SU-DHL-6 (cell line): Measurements from ENCODE around the gene CMSS1.

Source experiments
- H2AFZ ChIP-seq: fragments of 200-600 bp; sonication (generic); 2 replicates; pipeline ENCODE4 v1.6.1; 2014; ENCODE audit warnings: low read depth, mild to moderate bottlenecking, moderate library complexity, mixed read lengths, antibody characterized with exemption, low read length; ENCODE audit not compliant: severe bottlenecking
- H3F3A ChIP-seq: fragments of 200-600 bp; shearing (Covaris generic); 2 replicates; pipeline ENCODE4 v1.6.0; 2016; ENCODE audit warnings: antibody characterized with exemption, mild to moderate bottlenecking; ENCODE audit not compliant: insufficient read depth
- H3K27ac ChIP-seq: fragments of 200-600 bp; sonication (generic); 2 replicates; pipeline ENCODE4 v1.5.1; 2016; ENCODE audit warnings: low read depth, mild to moderate bottlenecking, low read length, moderate library complexity, mixed read lengths
- H3K27me3 ChIP-seq: fragments of 200-600 bp; sonication (generic), shearing (Covaris generic); 2 replicates; pipeline ENCODE4 v1.6.0; 2014; ENCODE audit warnings: mild to moderate bottlenecking, low read length
- H3K36me3 ChIP-seq: fragments of 200-600 bp; sonication (generic); 2 replicates; pipeline ENCODE4 v1.6.1; 2014; ENCODE audit warnings: mild to moderate bottlenecking, low read length, mixed read lengths
- H3K4me2 ChIP-seq: fragments of 300-600, 200-600 bp; shearing (Covaris generic), sonication (generic); 2 replicates; pipeline ENCODE4 v1.6.0; 2014; ENCODE audit warnings: low read length, low read depth, mild to moderate bottlenecking; ENCODE audit not compliant: poor library complexity, severe bottlenecking
- H3K4me3 ChIP-seq: fragments of 200-600 bp; sonication (generic); 2 replicates; pipeline ENCODE4 v1.5.1; 2014; ENCODE audit warnings: antibody characterized with exemption, low read length, mild to moderate bottlenecking, mixed read lengths; ENCODE audit not compliant: insufficient read depth, poor library complexity, severe bottlenecking
- H3K79me2 ChIP-seq: fragments of 200-600 bp; sonication (generic); 2 replicates; pipeline ENCODE4 v1.6.1; 2014; ENCODE audit warnings: mild to moderate bottlenecking, low read length, moderate library complexity; ENCODE audit not compliant: insufficient read depth
- H3K9ac ChIP-seq: fragments of 200-600 bp; sonication (generic); 2 replicates; pipeline ENCODE4 v1.7.0; 2014; ENCODE audit warnings: mild to moderate bottlenecking, low read length
- H3K9me2 ChIP-seq: fragments of 200-600 bp; sonication (generic); replicated peaks from 2 replicates; pipeline ENCODE4 v1.6.1; 2014; ENCODE audit warnings: low read length; ENCODE audit not compliant: insufficient read depth
- H3K9me3 ChIP-seq: fragments of 200-600 bp; sonication (generic); 2 replicates; pipeline ENCODE4 v1.6.1; 2014; ENCODE audit warnings: low read length, mixed read lengths; ENCODE audit not compliant: insufficient read depth
- H4K20me1 ChIP-seq: fragments of 200-600 bp; sonication (generic); 2 replicates; pipeline ENCODE4 v1.6.1; 2014; ENCODE audit warnings: low read depth, mild to moderate bottlenecking, antibody characterized with exemption, low read length, moderate library complexity, mixed read lengths
- EZH2phosphoT487 ChIP-seq: fragments of 200-600 bp; sonication (generic), shearing (Covaris generic); conservative IDR thresholded peaks from 2 replicates; pipeline ENCODE4 v1.6.1; 2018; ENCODE audit warnings: mild to moderate bottlenecking, antibody characterized with exemption, low read length, moderate library complexity, mixed read lengths
- TF ChIP-seq, protein P1 (sequence below): fragments of 200-600 bp; sonication (generic); IDR thresholded peaks from one replicate; pipeline ENCODE4 v1.5.1; 2017; ENCODE audit warnings: antibody characterized with exemption, mild to moderate bottlenecking, low read length, moderate library complexity; ENCODE audit not compliant: insufficient read depth, poor library complexity, severe bottlenecking

CMSS1 gene

GRCh38 chr3:99817437-99818240, at the start of gene CMSS1:
Gene CMSS1 (plus strand): TSS chr3:99817862.
- Histone ChIP-seq H3K36me3 (no peaks in the 10 kb centered on the region), H3K27ac (peak within 1 kb of the TSS; percentile 53), H3K9ac (peak within 1 kb of the TSS; percentile 60), H3K79me2 (peaks cover 33% of the 10 kb centered on the region; the same call in 1 of the 2 replicates), H3K4me3 (peak within 1 kb of the TSS; percentile 64), H3K9me3 (no peaks in the 10 kb centered on the region), H3K4me2 (peak within 1 kb of the TSS; percentile 59), H3F3A (no peaks in the 10 kb centered on the region), H3K9me2 (no peaks in the 10 kb centered on the region), H3K27me3 (no peaks in the 10 kb centered on the region), H4K20me1 (no peaks in the 10 kb centered on the region), H2AFZ (peak within 1 kb of the TSS; percentile 72)
- TF ChIP-seq, protein P1, sequence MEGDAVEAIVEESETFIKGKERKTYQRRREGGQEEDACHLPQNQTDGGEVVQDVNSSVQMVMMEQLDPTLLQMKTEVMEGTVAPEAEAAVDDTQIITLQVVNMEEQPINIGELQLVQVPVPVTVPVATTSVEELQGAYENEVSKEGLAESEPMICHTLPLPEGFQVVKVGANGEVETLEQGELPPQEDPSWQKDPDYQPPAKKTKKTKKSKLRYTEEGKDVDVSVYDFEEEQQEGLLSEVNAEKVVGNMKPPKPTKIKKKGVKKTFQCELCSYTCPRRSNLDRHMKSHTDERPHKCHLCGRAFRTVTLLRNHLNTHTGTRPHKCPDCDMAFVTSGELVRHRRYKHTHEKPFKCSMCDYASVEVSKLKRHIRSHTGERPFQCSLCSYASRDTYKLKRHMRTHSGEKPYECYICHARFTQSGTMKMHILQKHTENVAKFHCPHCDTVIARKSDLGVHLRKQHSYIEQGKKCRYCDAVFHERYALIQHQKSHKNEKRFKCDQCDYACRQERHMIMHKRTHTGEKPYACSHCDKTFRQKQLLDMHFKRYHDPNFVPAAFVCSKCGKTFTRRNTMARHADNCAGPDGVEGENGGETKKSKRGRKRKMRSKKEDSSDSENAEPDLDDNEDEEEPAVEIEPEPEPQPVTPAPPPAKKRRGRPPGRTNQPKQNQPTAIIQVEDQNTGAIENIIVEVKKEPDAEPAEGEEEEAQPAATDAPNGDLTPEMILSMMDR = no peak
- no peak for TF ChIP-seq EZH2phosphoT487

DNA sequence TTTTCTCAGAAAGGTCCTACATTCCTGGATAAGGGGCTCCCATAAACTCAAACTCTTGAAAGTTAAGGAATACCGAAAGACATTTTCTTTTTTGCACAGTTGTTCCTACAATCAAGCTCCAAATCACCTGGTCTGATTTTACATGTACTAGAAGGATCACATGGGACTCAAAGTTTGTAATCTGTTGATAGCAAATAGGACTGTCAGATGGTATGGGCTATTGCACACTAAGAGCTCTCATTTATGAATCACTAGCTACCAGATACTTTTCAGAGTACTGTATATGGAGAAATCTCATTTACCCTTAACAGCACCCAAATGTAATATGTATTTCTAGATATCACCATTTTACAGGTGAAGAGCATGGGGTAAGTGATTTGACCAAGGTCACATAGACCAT, 49.5 kb upstream of the CMSS1 start:
- H3K4me3 ChIP-seq = no peak overlapping the region
- no peaks in the 10 kb centered on the region for H3F3A ChIP-seq
- H4K20me1 ChIP-seq = no peaks in the 10 kb centered on the region
- no peaks in the 10 kb centered on the region for H3K9me3 ChIP-seq
- no peak overlapping the region for H3K9ac ChIP-seq
- H3K9me2 ChIP-seq = no peaks in the 10 kb centered on the region
- H3K36me3 ChIP-seq = no peaks in the 10 kb centered on the region
- no peaks in the 10 kb centered on the region for H3K79me2 ChIP-seq
- no peak overlapping the region for H2AFZ ChIP-seq
- H3K27me3 ChIP-seq = no peaks in the 10 kb centered on the region
- H3K27ac ChIP-seq = no peak overlapping the region
- no peak overlapping the region for H3K4me2 ChIP-seq
- TF ChIP-seq, protein P1 = no peak
- TF ChIP-seq EZH2phosphoT487 = no peak

- H3F3A ChIP-seq = no peaks in the 10 kb centered on the region
- TF ChIP-seq EZH2phosphoT487 = no peak
- TF ChIP-seq, protein P1 = no peak
These were observed 48.7 kb upstream of the CMSS1 start for GRCh38 chr3:99768808-99769501.

More at GRCh38 chr3:99768808-99769501, 48.7 kb upstream of the CMSS1 start:
- H3K9me3 ChIP-seq = no peaks in the 10 kb centered on the region
- no peak overlapping the region for H2AFZ ChIP-seq
- no peak overlapping the region for H3K4me2 ChIP-seq
- no peaks in the 10 kb centered on the region for H3K79me2 ChIP-seq
- H4K20me1 ChIP-seq = no peaks in the 10 kb centered on the region
- no peaks in the 10 kb centered on the region for H3K27me3 ChIP-seq
- no peak overlapping the region for H3K4me3 ChIP-seq
- no peak overlapping the region for H3K9ac ChIP-seq
- no peak overlapping the region for H3K27ac ChIP-seq
- H3K36me3 ChIP-seq = no peaks in the 10 kb centered on the region
- H3K9me2 ChIP-seq = no peaks in the 10 kb centered on the region
